ENCODE results near the gene HNRNPH3.

DNA sequence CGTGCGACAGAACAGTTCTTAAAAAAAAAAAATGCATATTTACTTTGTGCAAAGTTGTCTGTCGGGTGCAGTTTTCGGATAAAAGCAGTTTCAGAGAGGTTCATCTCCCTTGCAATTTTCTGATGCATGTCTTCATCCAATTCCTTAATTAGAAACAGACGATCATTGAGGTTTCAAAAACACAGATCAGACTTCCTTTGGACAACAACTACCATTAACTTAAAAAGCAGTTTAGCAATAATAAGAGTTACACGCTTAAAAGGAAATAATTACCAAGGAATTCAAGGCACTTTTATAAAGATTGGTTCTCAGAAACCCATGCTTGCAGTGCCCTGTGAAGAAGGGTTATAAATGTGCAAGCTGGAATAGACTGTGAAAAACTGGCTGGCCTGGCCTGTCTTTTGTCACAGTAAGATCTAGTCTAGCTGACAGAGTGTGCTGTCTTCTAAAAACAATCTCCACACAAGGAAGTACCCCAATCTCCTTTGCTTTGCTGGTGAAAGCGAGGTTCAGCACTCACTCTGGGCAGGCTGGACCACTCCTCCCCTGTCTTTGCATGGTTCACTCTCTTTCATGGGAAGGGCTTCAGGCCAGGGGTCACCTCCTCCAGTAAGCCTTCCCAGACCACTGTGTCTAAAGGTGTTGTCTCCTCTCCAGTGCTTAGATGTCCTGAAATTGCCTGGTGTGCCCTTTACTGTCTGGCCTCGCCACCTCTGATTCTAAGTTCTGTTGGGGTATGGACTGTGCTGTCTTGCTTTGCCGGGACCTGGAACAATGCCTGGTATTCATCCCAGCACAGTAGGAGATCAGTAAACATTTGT is 34.8 kb upstream of the HNRNPH3 start:
- TF ChIP-seq CTCF (IDR thresholded peaks at IDR 0.05; ENCODE audit: poor library complexity, severe bottlenecking) (no peak), POLR2AphosphoS5 (IDR thresholded peaks at IDR 0.05) (no peak), EP300 (conservative IDR thresholded peaks at IDR 0.05; ENCODE audit: poor library complexity, severe bottlenecking) (no peak), EZH2 (IDR thresholded peaks at IDR 0.05; ENCODE audit: borderline replicate concordance, insufficient read depth, low read length, poor library complexity, severe bottlenecking) (no peak), RAD21 (conservative IDR thresholded peaks at IDR 0.05) (no peak), MXI1 (conservative IDR thresholded peaks at IDR 0.05; ENCODE audit: poor library complexity, severe bottlenecking) (no peak), TAF1 (IDR thresholded peaks at IDR 0.05; ENCODE audit: low read depth) (no peak)

Data from neural cell (in vitro differentiated cells).